GM12864 (cell line): Measurements from ENCODE around the gene USF3.

Experiments
- DNase-seq: peaks from one replicate; pipeline ENCODE4 v3.0.0-alpha.2; 2011; ENCODE audit warnings: low read depth
- H3K4me3 ChIP-seq: 2 replicates; pipeline ENCODE4 v1.5.1; 2011; ENCODE audit warnings: mild to moderate bottlenecking, low read depth, low read length, control low read depth
- CTCF ChIP-seq: IDR thresholded peaks from 2 replicates; pipeline ENCODE4 v1.5.1; 2011; ENCODE audit warnings: low read depth, mild to moderate bottlenecking, moderate library complexity, low read length, control low read depth, inconsistent platforms; ENCODE audit errors: missing control alignments

USF3 gene

GRCh38 chr3:113659101-113659541 lies 37.3 kb downstream of the USF3 start:
- TF ChIP-seq CTCF: no peak
- H3K4me3 ChIP-seq: no peak overlapping the region
- DNase-seq: no peak

DNA sequence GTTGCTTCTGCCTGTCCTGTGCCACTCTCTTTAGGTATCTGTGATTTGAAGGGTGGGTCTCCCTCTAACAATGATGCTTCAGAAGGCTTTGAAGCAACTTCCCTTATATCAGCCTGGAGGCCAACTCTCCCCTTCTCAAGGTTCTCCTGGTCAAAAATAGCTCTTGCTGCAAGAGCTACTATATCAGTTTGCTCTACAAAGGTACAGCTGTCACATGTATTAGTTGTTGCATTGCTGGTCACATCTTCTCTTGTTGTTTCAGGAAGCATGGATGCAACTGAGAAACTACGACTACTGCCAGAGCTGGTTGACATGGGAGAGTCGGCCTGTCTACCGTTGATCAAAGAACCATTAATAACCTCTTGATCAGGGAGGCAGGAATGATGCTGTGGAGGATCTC lies 38.3 kb downstream of the USF3 start:
- TF ChIP-seq CTCF: no peak
- no peak overlapping the region for H3K4me3 ChIP-seq
- DNase-seq: no peak

- no peak overlapping the region for H3K4me3 ChIP-seq
- no peak for TF ChIP-seq CTCF
- no peak for DNase-seq
Observed at GRCh38 chr3:113654851-113655250, 41.6 kb downstream of the USF3 start.

- no peak for DNase-seq
- TF ChIP-seq CTCF: no peak
Observed at GRCh38 chr3:113654310-113654709, 42.1 kb downstream of the USF3 start.

GRCh38 chr3:113649174-113649845 lies 47.1 kb downstream of the USF3 start:
- no peak for DNase-seq
- no peak for TF ChIP-seq CTCF
- H3K4me3 ChIP-seq: no peak overlapping the region

More at GRCh38 chr3:113654310-113654709, 42.1 kb downstream of the USF3 start:
- no peak overlapping the region for H3K4me3 ChIP-seq

- no peak for TF ChIP-seq CTCF
- no peak overlapping the region for H3K4me3 ChIP-seq
- DNase-seq: no peak
Observed at GRCh38 chr3:113648524-113648923, 47.9 kb downstream of the USF3 start.

DNA sequence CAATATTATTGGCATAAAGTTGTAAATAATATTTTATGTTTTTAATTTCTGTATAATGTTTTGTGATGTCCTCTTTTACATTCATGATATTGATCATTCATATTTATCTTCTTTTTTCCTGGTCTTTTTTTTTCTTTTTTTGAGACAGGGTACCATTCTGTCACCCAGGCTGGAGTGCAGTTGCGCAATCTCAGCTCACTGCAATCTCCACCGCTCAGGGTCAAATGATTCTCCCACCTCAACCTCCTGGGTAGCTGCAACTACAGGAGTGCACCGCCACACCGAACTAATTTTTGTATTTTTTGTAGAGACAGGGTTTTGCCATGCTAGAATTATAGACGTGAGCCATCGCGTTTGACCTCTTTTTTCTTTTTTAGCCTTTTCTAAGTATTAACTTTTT lies 52.9 kb downstream of the USF3 start:
- DNase-seq: no peak
- H3K4me3 ChIP-seq: no peak overlapping the region
- TF ChIP-seq CTCF: no peak
